GM21515 (cell line): Measurements from ENCODE around the gene ITLN1.
"Not testable (repeated sequence)": the region's sequence is repeated elsewhere in the genome, so short reads cannot be mapped to it uniquely, and the experiment has no call there.

ENCODE experiments used
- ATAC-seq: cut with Tn5 transposase; IDR thresholded peaks from one replicate; pipeline ENCODE4 v1.9.1; 2021; ENCODE audit not compliant: unreplicated experiment

ITLN1 gene

DNA sequence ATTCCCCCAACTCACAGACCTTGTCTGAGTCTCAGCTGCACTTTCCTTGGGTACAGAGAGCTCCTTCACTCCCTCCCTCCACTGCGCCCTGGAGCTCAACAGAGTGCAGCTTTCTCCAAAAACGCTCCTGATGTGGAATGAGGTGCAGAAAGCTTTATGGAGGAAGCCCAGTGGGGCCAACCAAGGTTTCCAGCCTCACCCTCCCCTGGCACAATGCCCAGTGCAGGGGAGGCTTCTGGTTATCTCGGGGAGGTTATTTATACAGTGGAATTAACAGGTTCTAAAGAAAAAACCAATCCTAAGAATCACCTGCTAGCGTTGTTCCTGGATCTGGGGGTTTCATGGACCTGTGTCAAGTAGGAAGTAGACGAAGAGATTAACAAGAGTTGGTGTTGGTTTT lies at the start of gene ITLN1:
Gene ITLN1 (minus strand): TSS at position 139 of the 400 bp plus-strand sequence. CDS start 303 bp downstream, outside the sequence.
- no peak for ATAC-seq

DNA sequence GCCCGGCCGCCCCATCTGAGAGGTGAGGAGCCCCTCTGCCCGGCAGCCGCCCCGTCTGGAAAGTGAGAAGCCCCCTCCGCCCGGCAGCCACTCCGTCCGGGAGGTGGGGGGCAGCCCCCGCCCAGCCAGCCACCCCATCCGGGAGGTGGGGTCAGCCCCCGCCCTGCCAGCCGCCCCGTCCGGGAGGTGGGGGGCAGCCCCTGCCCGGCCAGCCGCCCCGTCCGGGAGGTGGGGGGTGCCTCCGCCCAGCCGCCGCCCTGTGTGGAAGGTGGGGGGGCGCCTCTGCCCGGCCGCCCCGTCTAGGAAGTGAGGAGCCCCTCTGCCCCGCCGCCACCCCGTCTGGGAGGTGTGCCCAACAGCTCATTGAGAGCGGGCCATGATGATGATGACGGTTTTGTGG lies 48.3 kb upstream of the ITLN1 start:
- ATAC-seq, result not testable (repeated sequence)

DNA sequence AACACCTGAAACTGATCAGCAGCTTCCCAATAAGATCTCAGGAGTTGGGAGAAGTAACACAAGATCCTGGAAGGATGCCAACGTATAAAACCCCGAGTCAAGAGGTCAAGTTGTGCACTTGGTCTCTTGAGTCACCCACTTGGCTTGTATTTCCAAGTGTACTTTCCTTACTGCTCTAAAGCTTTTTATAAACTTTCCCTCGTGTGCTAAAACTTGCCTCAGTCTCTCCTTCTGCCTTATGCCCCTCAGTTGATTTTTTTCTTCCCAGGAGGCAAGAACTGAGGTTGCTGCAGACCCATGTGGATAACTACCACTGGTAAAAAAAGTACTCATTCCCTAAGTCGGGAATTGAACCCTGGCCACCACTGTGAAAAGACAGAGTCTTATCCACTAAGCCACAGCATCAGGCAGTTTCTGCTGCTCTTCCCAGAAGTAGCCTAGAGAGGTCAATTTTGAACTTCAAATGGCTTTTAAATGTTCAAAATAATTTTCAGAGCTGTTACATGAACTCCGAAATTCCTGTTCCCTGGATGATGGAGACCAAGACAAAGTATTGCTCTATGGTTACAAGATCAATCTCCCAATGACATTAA lies 40.8 kb upstream of the ITLN1 start:
- no peak for ATAC-seq

DNA sequence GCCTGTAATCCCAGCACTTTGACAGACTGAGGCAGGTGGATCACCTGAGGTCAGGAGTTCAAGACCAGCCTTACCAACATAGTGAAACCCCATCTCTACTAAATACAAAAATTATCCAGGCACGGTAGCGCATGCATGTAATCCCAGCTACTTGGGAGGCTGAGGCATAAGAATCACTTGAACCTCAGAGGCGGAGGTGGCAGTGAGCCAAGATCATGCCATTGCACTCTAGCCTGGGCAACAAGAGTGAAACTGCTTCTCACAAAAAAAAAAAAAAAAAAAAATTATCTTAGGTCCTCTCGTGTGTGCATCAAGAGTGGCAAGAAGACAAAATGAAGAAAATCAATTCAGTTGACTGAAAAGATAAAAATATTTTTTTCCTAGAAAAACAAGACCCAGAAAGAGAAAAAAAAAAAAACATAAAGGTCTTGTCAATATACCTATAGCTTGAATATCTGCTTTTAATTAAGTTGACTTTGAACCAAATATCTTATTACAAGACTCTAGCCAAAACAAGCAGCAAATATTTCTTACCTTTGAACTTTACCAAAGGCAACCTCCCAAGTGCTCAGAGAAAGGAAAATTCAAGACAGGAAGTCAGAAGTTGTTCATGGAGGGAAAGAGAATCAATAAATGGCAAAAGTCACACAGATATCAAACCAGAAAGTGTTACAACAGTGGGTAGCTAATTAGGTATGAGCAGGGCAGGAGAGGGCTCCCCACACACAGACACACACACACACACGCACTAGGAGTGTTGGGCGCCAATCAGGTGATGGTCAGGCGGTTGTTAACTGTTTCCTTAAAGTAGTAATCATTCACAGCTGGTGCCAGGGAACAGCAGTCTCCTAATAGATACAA lies 40.0 kb upstream of the ITLN1 start:
- ATAC-seq, result no peak

DNA sequence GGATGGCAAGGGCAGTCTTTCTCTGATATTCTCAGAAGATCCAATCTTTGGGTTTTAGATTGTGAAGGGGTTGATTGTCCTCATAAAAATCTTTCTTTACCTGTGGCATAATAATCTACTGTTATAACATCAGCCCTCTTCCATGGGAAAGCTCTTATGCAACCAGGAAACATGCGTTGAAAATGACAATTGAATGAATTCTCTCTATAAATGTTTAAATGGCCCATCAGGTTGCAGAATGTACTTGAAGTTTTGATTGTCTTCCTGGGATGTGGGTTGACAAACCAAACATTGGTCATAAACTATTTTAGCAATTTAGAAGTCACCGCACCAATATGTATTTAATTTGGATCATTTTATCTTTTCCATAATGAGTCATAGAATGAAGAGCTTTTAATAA lies 31.7 kb upstream of the ITLN1 start:
- ATAC-seq, result no peak

DNA sequence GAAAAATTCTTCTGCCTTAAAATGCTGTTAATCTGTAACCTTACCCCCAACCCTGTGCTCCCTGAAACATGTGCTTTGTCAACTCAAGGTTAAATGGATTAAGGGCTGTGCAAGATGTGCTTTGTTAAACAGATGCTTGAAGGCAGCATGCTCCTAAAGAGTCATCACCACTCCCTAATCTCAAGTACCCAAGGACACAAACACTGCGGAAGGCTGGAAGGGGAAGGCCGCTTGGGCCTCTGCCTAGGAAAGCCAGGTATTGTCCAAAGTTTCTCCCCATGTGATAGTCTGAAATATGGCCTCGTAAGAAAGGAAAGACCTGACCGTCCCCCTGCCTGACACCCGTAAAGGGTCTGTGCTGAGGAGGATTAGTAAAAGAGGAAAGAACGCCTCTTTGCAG lies 28.2 kb upstream of the ITLN1 start:
- ATAC-seq, result not testable (repeated sequence)

DNA sequence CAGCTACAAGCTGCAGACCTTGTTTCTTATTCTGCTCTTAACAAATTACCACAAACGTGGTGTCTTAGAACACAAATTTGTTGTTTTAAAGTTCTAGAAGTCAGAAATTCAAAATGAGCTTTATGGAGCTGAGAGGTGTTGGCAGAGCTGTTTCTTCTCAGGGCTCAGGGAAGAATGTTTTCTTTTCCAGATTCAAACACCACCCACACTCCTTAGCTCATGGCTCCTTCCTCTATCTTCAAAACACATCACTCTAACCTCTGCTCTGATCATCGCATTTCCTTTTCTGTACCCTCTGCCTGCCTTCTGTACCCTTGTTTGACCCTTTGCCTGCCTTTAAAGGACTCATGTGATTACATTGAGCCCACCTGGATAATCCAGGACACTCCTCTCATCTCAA lies 26.9 kb upstream of the ITLN1 start:
- ATAC-seq, result no peak

DNA sequence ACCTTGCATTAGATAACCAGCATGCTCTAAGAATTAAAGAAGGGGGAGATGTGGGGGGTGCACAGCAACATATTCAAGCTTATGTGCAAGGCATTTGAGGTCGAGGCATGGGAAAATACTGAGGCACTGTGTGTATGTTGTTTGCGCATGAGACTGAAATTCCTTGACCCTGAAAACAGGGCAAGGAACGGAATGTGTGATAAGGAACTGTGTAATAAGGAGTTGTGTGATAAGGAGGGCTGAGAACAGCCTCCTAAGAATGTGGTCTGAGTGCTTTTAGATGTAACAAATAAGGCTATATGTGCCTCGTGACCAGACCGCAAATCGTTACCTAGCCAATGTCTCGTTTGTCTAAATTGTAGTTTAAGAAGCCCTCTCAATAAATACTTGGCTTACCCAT lies 26.5 kb upstream of the ITLN1 start:
- no peak for ATAC-seq

DNA sequence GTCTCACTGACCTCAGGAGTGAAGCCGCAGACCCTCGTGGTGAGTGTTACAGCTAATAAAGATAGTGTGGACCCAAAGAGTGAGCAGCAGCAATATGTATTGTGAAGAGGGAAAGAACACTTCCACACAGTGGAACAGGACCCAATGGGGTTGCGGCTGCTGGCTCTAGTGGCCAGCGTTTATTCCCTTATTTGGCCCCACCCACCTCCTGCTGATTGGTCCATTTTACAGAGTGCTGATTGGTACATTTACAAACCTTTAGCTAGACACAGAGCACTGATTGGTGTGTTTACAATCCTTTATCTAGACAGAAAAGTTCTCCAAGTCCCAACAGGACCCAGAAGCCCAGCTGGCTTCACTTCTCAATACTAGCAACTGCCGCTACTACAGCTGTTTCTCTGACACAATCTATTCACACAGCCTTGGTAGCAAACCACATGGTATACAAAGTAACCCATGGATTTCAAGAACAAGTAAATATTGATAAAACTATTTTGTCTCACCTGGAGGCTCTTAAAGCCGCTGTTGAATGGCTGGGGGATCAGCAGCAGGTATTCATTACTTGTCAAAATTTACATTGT lies 25.3 kb upstream of the ITLN1 start:
- no peak for ATAC-seq

DNA sequence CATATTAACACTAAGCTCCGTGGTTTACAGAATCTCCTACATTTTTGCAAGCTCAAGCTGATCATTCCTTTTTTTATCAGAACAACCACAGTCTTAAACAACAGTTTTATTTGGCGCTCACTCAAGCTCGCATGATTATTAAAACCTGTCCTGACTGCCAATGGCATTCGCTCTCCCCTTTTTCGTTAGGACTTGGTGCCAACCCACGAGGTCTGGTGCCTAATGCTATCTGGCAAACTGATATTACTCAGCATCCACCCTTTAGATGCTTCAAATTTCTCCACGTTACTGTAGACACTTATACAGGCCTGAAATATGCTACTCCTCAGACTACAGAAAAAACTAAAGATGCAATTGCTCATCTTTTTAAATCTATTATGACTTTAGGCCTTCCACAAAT lies 23.0 kb upstream of the ITLN1 start:
- ATAC-seq, result no peak

DNA sequence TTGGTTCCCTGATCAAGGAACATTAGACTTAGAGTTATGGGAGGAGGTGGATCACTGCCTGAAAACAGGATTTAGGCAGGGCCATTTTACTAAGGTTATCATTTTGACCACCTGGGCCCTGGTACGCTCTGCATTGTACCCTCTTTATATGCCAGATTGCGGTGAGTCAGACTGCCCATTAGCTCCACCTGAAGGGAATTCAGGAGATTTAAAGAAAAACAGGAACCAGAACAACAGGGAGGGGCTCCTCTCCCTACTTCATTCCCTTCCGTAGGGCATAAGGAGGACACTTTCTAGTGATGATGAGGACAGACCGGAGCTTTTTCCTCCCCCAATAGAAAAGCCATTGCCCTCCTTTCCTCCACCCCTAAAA lies 20.6 kb upstream of the ITLN1 start:
- no peak for ATAC-seq

DNA sequence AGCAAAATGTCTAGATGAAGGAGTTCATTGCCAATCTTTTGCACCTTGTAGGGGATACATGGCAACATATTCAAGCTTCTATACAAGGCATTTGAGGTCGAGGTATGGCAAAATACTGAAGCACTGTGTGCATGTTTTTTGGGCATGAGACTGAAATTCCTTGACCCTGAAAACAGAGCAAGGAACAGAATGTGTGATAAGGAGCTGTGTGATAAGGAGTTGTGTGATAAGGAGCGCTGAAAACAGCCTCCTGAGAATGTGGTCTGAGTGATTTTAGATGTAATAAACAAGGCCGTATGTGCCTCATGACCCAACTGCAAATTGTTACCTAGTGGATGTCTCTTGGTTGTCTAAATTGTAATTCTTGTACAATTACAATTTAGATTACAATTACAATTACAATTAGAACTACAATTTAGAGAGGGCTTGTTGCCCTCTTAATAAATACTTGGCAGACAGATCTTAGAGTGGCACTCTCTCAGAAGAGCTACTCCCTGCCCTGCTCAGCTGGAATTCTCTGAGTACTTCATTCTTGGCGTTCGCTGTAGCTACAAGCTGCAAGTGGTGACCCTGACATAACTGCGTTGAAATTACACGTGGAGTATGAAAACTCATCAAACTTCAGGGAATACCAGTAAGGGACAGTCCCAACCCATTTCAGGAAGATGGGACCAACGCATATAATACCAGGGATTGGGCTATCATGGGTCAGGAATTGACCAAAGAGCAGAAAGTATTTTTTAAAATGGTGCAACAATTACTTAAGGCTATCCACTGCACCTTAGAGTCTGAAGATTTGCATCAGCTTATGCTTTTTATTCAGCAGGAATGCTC lies 20.0 kb upstream of the ITLN1 start:
- ATAC-seq, result no peak

DNA sequence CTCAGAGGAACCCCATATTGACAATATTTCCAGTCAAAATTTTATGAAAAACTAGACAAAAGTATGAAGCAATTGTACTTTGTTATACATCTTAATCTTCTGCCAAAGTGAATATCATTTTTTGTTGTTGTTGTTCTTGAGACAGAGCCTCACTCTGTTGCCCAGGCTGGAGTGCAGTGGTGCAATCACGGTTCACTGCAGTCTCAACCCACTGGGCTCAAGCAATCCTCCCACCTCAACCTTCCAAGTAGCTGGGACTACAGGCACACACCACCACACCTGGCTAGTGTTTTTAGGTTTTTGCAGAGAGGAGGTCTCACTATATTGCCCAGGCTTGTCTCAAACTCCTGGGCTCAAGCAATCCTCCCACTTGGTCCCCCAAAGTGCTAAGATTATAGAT lies 17.3 kb upstream of the ITLN1 start:
- not testable (repeated sequence) for ATAC-seq

DNA sequence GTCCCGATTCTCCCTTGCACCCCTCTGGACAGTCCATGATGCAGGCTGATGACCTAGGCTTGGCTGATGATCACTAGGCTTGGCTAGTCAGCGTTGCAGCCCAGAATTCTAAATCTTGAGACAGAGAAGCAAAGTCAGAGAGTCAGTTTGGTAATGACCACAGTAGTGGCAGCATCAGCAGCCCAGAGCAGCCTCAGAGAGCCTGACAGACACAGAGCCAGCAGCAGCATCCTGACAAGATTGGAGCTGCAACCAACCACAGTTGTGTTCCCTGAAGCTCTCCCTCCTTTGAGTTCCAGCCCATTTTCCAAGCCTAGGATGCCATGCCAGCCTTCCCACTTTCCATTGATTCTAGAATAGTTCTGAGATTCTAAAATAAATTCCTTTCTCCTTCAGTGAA lies 16.8 kb upstream of the ITLN1 start:
- no peak for ATAC-seq

DNA sequence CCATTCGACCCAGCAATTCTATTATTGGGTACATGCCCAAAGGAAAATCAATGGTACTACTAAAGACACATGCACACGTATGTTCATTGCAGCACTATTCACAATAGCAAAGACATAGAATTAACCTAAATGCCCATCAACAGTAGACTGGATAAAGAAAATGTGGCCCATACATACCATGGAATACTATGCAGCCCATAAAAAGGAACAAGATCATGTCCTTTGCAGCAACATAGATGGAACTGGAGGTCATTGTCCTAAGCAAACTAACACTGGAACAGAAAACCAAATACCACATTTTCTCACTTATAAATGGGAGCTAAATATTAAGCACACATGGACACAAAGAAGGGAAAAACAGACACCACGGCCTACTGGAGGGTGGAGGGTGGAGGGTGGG lies 15.7 kb upstream of the ITLN1 start:
- not testable (repeated sequence) for ATAC-seq

DNA sequence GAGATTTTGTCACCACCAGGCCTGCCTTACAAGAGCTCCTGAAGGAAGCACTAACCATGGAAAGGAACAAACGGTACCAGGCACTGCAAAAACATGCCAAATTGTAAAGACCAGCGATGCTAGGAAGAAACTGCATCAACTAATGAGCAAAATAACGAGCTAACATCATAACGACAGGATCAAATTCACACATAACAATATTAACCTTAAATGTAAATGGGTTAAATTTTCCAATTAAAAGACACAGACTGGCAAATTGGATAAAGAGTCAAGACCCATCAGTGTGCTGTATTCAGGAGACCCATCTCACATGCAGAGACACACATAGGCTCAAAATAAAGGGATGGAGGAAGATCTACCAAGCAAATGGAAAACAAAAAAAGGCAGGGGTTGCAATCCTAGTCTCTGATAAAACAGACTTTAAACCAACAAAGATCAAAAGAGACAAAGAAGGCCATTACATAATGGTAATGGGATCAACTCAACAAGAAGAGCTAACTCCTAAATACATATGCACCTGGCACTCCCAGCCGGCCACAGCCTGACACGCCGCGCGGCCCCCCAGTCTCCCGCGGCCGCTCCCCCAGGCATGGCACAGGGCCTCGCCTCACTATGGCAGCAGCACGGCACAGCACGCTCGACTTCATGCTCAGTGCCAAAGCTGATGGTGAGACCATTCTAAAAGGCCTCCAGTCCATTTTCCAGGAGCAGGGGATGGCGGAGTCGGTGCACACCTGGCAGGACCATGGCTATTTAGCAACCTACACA lies 9.6 kb upstream of the ITLN1 start:
- ATAC-seq, result not testable (repeated sequence)

DNA sequence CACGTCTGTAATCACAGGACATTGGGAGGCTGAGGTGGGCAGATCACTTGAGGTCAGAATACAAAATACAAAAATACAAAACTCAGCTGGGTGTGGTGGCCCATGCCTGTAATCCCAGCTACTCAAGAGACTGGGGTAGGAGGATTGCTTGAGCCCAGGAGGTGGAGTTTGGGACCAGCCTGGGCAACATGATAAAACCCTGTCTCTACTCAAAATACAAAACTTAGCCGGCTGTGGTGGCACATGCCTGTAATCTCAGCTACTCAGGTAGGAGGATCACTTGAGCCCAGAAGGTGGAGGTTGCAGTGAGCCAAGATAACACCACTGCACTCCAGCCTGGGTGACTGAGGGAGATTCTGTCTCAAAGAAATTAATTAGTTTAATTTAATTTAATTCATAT lies 6.5 kb upstream of the ITLN1 start:
- no peak for ATAC-seq

DNA sequence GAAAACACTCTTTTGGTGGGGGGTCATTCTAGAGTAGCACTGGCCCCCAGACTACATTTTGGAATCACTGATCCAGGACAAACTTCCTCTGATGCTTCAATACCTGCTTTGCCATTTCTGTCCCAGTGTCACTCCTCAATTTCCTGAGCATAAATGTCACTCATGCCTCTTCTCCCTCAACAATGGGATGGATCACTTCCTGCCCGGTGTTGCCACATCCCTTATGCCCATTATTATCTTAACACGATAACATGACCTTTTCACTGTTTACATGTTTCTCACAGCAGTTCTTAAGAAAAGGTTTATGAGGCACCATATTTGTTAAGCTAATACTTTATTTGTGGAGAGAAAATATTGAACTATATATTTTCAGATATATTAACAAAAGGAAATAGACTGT lies 3.9 kb upstream of the ITLN1 start:
- no peak for ATAC-seq

DNA sequence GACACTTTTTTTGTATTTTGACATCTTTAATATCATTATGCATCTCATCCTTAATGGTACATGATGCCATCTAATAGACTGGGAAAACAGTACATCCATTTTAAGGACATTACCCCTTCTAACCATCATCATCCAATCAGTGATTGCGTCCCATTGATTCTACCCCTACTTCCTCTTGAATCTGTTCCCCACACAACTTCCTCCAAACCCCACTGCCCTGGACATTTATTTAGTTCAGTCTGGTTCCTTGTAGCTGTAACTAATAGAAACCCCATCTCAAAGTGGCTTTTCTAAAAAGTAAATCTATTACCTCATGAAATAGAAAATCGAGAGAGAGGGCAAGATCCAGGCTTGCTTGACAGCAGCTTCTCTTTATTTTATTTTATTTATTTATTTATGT lies 2.1 kb upstream of the ITLN1 start:
- no peak for ATAC-seq

DNA sequence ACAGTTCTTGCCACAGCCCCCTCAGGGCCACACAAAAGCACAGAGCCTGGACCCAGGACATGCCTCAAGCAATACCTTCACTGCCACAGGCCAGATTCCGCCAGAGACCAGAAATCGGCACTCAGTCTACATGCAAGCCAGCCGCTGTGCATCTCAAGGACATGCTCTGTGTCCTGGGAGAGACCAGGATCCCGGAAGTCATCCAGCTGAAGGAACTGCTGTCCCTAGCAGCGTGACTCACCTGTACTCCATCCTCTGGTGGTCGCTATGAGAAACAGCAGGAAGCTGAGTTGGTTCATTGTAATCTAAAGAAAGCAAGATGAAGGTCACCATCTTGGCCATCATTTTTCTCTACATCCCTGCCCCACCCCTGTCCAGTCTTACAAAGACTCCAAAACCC lies 401 bp downstream of the ITLN1 start:
- ATAC-seq, result no peak
